B cell (primary cell): ENCODE results near the gene PEX16. TPM values are rescaled to one million over a fixed set of nuclear protein-coding genes. Genes with fewer than 3 reads are reported as not detected.
A peak's percentile ranks its signal among the peaks of the same experiment; 100 is the strongest.
"Not testable (repeated sequence)": the region's sequence is repeated elsewhere in the genome, so short reads cannot be mapped to it uniquely, and the experiment has no call there.

Experiments used
- ATAC-seq: fragments of 200-7000 bp; cut with Tn5 transposase; one replicate; pipeline ENCODE4 v1.10.0; 2021; ENCODE audit warnings: low read depth, mild to moderate bottlenecking, moderate number of reproducible peaks, moderate library complexity
- CTCF ChIA-PET: fragments of 350-600 bp; sonication (Branson Sonifier 250); formaldehyde crosslinking; loops from one replicate; lab custom pipeline; 2021; ENCODE audit warnings: antibody characterized with exemption, inconsistent platforms; lab: Charles Lee
- POLR2A ChIA-PET: fragments of 350-600 bp; sonication (Branson Sonifier 250); formaldehyde crosslinking; loops from one replicate; lab custom pipeline; 2021; ENCODE audit warnings: antibody characterized with exemption; lab: Charles Lee
- DNase-seq: peaks from one replicate; pipeline ENCODE4 v3.0.0; 2013
- H2AFZ ChIP-seq: 2 replicates; pipeline ENCODE4 v1.6.1; 2012; ENCODE audit warnings: mild to moderate bottlenecking, low read depth, low read length; ENCODE audit not compliant: insufficient read depth, poor library complexity, severe bottlenecking
- H3K27ac ChIP-seq, 2 donors: 1 replicate in 1 of 2; 2 replicates in 1 of 2; pipeline ENCODE4 v1.5.1; 2012 to 2013; ENCODE audit warnings: low read length in 2 of 2, mild to moderate bottlenecking in 2 of 2, moderate library complexity in 1 of 2
- H3K27me3 ChIP-seq, 4 experiments: fragments of 200-600 bp in 1 of 4; sonication (generic) in 1 of 4; replicated peaks in 1 of 4; 1 replicate in 2 of 4; 2 replicates in 2 of 4; pipeline versions ENCODE4 v1.6.1 to v1.7.0; 2013 to 2016; ENCODE audit warnings: low read length in 3 of 4, mild to moderate bottlenecking in 2 of 4, mixed read lengths in 1 of 4, moderate library complexity in 1 of 4; ENCODE audit not compliant: insufficient read depth in 4 of 4, control insufficient read depth in 3 of 4; ENCODE audit errors: control extremely low read depth in 1 of 4
- H3K36me3 ChIP-seq, 2 experiments: replicated peaks in 1 of 2; 1 replicate in 1 of 2; 2 replicates in 1 of 2; pipeline versions ENCODE4 v1.6.1 to v1.7.1; 2013; ENCODE audit warnings: low read length in 1 of 2; ENCODE audit not compliant: insufficient read depth in 2 of 2, control insufficient read depth in 1 of 2; ENCODE audit errors: control extremely low read depth in 1 of 2, extremely low read depth in 1 of 2
- H3K4me1 ChIP-seq, 2 donors: fragments of 200-600 bp in 1 of 2; sonication (generic) in 1 of 2; 1 replicate in 1 of 2; 2 replicates in 1 of 2; pipeline versions ENCODE4 v1.5.1 to v1.6.1; 2013 to 2017; ENCODE audit warnings: low read length in 2 of 2; ENCODE audit not compliant: control insufficient read depth in 2 of 2, insufficient read depth in 2 of 2
- H3K4me2 ChIP-seq: replicated peaks from 2 replicates; pipeline ENCODE3; 2012; ENCODE audit warnings: mild to moderate bottlenecking, low read depth, low read length; ENCODE audit not compliant: poor library complexity, severe bottlenecking
- H3K4me3 ChIP-seq, 5 experiments: fragments of 200-600 bp in 1 of 5; sonication (generic) in 1 of 5; 1 replicate in 3 of 5; 2 replicates in 2 of 5; pipeline versions ENCODE4 v1.5.1 to v1.7.0; 2011 to 2016; ENCODE audit warnings: low read length in 4 of 5, mild to moderate bottlenecking in 4 of 5, low read depth in 2 of 5, control low read depth in 1 of 5, moderate library complexity in 1 of 5; ENCODE audit not compliant: insufficient read depth in 1 of 5; ENCODE audit errors: control extremely low read depth in 1 of 5, extremely low read depth in 1 of 5
- H3K79me2 ChIP-seq: fragments of 200-600 bp; sonication (generic); one replicate; pipeline ENCODE4 v1.6.0; 2016; ENCODE audit warnings: low read length; ENCODE audit not compliant: control insufficient read depth, insufficient read depth
- H3K9ac ChIP-seq: fragments of 200-600 bp; sonication (generic); 2 replicates; pipeline ENCODE4 v1.6.1; 2017; ENCODE audit warnings: mild to moderate bottlenecking, low read length, moderate library complexity
- H3K9me3 ChIP-seq, 3 donors: one replicate each; pipeline versions ENCODE4 v1.6.1 to v1.7.1; 2013; ENCODE audit warnings: low read length in 2 of 3; ENCODE audit not compliant: control insufficient read depth in 2 of 3, insufficient read depth in 1 of 3; ENCODE audit errors: control extremely low read depth in 1 of 3
- H4K20me1 ChIP-seq: 2 replicates; pipeline ENCODE4 v1.6.0; 2012; ENCODE audit warnings: mild to moderate bottlenecking, low read length; ENCODE audit not compliant: insufficient read depth, control insufficient read depth, poor library complexity, severe bottlenecking
- H3K27ac Mint-ChIP-seq: one replicate; pipeline ENCODE4 v1.8.0; 2021; ENCODE audit warnings: mixed read lengths
- H3K27me3 Mint-ChIP-seq: one replicate; pipeline ENCODE4 v1.8.0; 2021; ENCODE audit warnings: mixed read lengths
- H3K4me1 Mint-ChIP-seq: one replicate; pipeline ENCODE4 v1.8.0; 2021; ENCODE audit warnings: mixed read lengths
- H3K4me3 Mint-ChIP-seq: one replicate; pipeline ENCODE4 v1.8.0; 2021; ENCODE audit warnings: mixed read lengths
- H3K9me3 Mint-ChIP-seq: one replicate; pipeline ENCODE4 v1.8.0; 2022; ENCODE audit warnings: mixed read lengths; ENCODE audit not compliant: insufficient read depth
- EZH2 ChIP-seq: IDR thresholded peaks from 2 replicates; pipeline ENCODE4 v1.6.1; 2012; ENCODE audit warnings: borderline replicate concordance, low read depth, mild to moderate bottlenecking, moderate library complexity, low read length; ENCODE audit not compliant: insufficient read depth, poor library complexity, severe bottlenecking
- WGBS: methylation state at CpG from one replicate; pipeline ENCODE4 v1.1.5; 2013; ENCODE audit warnings: missing lambda C conversion rate; ENCODE audit not compliant: insufficient coverage; 5-methylcytosine and 5-hydroxymethylcytosine counted together
- intact Hi-C: fragments of 100-400 bp; cut with micrococcal nuclease; formaldehyde crosslinking; loops from one replicate; pipeline ENCODE4 v1.10.0; 2022
- polyA plus RNA-seq: library from polyadenylated mRNA; depleted of rRNA; stranded (reverse); fragments of >200 nt; gene quantifications from 2 replicates; pipeline ENCODE4 v1.2.3, GENCODE V29; 2012
- total RNA-seq, 2 donors: library from RNA; stranded (reverse); fragments of 120-200 nt in 1 of 2; gene quantifications; 1 replicate in 1 of 2; 2 replicates in 1 of 2; pipeline versions ENCODE4 v1.2.3 to v1.2.4, GENCODE V29; 2013 to 2022
- TF ChIP-seq, protein P1 (sequence below): fragments of 200-600 bp; IDR thresholded peaks from one replicate; pipeline ENCODE4 v1.8.0; 2022; ENCODE audit warnings: antibody characterized with exemption, mild to moderate bottlenecking

The PEX16 gene
- total and polyA plus RNA-seq, 2 donors (not counting 1 experiment from before 2014, with no cell fraction given), result 89.4 to 107 TPM

DNA sequence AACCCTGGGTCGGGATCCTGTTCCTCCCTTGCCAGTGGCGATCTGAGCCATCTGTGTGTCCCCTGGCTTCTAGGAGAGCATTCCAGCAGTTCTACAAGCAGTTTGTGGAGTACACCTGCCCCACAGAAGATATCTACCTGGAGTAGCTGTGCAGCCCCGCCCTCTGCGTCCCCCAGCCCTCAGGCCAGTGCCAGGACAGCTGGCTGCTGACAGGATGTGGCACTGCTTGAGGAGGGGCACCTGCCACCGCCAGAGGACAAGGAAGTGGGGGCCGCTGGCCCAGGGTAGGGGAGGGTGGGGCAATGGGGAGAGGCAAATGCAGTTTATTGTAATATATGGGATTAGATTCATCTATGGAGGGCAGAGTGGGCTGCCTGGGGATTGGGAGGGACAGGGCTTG, 12.1 kb downstream of the PEX16 start:
- H3K27me3 Mint-ChIP-seq, H3K79me2 ChIP-seq, H3K9me3 Mint-ChIP-seq, H3K4me2 ChIP-seq, intact Hi-C loops, H3K27ac Mint-ChIP-seq, H3K27me3 ChIP-seq, H2AFZ ChIP-seq, H3K27ac ChIP-seq, H3K4me3 Mint-ChIP-seq, H3K9me3 ChIP-seq, H3K4me3 ChIP-seq, DNase-seq, H3K9ac ChIP-seq: not testable (repeated sequence)
- H4K20me1 ChIP-seq, result peaks cover 14% of the 10 kb centered on the region
- H3K4me1 ChIP-seq, result peaks cover under 1 to 15% of the 10 kb centered on the region in 2 donors
- H3K36me3 ChIP-seq, result peaks cover 0 to 14% of the 10 kb centered on the region in 2 experiments
- WGBS, result 61% methylated on average over 3 of the region's 6 CpGs
- ChIA-PET CTCF (interaction anchor here (0.5 kb wide), 1 partner anchor 612 kb away, joined by 3 read pairs; no protein-coding TSS in a partner anchor), POLR2A (interaction anchor here (1.0 kb wide), 1 partner anchor 11 kb away, joined by 5 read pairs; no protein-coding TSS in a partner anchor)
- peak; percentile 31 for ATAC-seq
- peaks cover 15% of the 10 kb centered on the region for H3K4me1 Mint-ChIP-seq

DNA sequence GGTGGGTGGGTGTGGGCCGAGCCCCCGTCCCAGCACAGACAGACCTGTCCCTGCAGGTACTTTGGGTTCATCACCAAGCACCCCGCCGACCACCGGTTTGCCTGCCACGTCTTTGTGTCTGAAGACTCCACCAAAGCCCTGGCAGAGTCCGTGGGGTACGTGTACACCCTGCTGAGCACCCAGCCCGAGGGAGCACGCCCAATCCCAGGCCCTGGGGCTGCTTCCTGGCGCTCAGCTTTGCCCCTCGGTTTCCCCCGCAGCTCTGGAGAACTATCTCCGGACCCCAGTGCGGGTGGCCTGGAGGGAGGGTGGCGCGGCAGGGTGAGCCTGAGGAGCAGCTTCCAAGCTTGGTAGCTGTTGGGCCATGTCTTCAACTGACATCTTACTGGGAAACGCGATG, 12.6 kb downstream of the PEX16 start:
- Mint-ChIP-seq H3K27me3 (peaks cover 4% of the 10 kb centered on the region), H3K9me3 (no peaks in the 10 kb centered on the region), H3K4me3 (no peak overlapping the region), H3K27ac (no peak overlapping the region), H3K4me1 (peaks cover 18% of the 10 kb centered on the region)
- ATAC-seq (no peak), DNase-seq (no peak)
- Histone ChIP-seq H2AFZ (no peak overlapping the region), H3K4me2 (no peak overlapping the region), H3K9me3 (no peaks in the 10 kb centered on the region), H3K36me3 (peaks cover 0 to 11% of the 10 kb centered on the region in 2 experiments), H3K4me1 (peaks cover 3 to 18% of the 10 kb centered on the region in 2 donors), H3K27ac (no peak overlapping the region), H3K9ac (no peak overlapping the region), H3K79me2 (no peaks in the 10 kb centered on the region), H3K4me3 (no peak overlapping the region), H4K20me1 (peaks cover 9% of the 10 kb centered on the region), H3K27me3 (peaks cover 0 to 6% (median 2%) of the 10 kb centered on the region in 4 experiments)
- CTCF ChIA-PET, result interaction anchor here (0.5 kb wide), 1 partner anchor 612 kb away, joined by 3 read pairs; no protein-coding TSS in a partner anchor
- POLR2A ChIA-PET, result no interaction called here
- intact Hi-C loops, result no loop called here
- 96% methylated on average over 19 of the region's 19 CpGs for WGBS
- TF ChIP-seq, protein P1, sequence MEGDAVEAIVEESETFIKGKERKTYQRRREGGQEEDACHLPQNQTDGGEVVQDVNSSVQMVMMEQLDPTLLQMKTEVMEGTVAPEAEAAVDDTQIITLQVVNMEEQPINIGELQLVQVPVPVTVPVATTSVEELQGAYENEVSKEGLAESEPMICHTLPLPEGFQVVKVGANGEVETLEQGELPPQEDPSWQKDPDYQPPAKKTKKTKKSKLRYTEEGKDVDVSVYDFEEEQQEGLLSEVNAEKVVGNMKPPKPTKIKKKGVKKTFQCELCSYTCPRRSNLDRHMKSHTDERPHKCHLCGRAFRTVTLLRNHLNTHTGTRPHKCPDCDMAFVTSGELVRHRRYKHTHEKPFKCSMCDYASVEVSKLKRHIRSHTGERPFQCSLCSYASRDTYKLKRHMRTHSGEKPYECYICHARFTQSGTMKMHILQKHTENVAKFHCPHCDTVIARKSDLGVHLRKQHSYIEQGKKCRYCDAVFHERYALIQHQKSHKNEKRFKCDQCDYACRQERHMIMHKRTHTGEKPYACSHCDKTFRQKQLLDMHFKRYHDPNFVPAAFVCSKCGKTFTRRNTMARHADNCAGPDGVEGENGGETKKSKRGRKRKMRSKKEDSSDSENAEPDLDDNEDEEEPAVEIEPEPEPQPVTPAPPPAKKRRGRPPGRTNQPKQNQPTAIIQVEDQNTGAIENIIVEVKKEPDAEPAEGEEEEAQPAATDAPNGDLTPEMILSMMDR, result no peak
- no peak for TF ChIP-seq EZH2
